GM12864 (cell line): Measurements from ENCODE around the gene VPS37B.

Source experiments
- DNase-seq: peaks from one replicate; pipeline ENCODE4 v3.0.0-alpha.2; 2011; ENCODE audit warnings: low read depth
- H3K4me3 ChIP-seq: 2 replicates; pipeline ENCODE4 v1.5.1; 2011; ENCODE audit warnings: mild to moderate bottlenecking, low read depth, low read length, control low read depth
- TF ChIP-seq, protein P1 (sequence below): IDR thresholded peaks from 2 replicates; pipeline ENCODE4 v1.5.1; 2011; ENCODE audit warnings: low read depth, mild to moderate bottlenecking, moderate library complexity, low read length, control low read depth, inconsistent platforms; ENCODE audit errors: missing control alignments

Gene VPS37B

DNA sequence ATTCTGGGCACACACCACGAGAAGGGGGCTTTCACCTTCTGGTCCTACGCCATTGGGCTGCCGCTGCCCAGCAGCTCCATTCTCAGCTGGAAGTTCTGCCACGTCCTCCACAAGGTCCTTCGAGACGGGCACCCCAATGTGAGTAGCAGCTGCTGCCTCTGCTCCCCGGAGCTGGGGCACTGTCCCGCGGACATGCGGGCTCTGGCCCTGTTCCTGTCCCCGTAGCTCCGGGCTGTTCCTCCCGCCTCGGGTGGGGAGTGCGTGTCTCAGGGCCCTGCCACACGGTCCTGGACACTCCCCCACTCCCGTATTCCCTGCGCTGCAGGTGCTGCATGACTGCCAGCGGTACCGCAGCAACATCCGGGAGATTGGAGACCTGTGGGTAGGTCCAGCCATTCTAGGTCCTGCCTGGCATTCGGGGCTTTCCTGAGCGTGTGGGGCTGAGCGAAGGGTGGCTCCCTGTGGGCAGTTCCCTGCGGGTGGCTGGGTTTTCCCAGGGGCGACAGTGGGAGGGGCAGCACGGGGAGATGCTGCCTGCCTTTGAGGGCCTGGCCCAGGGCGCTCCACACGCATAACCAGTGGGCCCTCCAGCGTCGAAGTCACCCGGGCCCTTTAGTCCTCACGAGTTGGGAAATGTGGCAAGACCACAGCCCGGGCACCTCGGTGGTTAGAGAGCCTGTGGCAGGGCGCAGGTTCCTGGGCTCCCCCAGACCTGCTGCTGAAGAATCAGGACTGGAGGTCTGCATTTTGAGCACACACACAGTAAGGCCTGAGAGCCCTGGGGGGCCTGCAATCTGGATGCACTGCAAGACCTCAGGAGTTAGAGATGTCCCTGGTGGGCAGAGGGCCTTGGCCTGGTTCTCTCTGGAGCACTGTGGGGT is 47.2 kb downstream of the VPS37B start:
- DNase-seq: no peak
- H3K4me3 ChIP-seq: no peak overlapping the region
- TF ChIP-seq, protein P1, sequence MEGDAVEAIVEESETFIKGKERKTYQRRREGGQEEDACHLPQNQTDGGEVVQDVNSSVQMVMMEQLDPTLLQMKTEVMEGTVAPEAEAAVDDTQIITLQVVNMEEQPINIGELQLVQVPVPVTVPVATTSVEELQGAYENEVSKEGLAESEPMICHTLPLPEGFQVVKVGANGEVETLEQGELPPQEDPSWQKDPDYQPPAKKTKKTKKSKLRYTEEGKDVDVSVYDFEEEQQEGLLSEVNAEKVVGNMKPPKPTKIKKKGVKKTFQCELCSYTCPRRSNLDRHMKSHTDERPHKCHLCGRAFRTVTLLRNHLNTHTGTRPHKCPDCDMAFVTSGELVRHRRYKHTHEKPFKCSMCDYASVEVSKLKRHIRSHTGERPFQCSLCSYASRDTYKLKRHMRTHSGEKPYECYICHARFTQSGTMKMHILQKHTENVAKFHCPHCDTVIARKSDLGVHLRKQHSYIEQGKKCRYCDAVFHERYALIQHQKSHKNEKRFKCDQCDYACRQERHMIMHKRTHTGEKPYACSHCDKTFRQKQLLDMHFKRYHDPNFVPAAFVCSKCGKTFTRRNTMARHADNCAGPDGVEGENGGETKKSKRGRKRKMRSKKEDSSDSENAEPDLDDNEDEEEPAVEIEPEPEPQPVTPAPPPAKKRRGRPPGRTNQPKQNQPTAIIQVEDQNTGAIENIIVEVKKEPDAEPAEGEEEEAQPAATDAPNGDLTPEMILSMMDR: no peak

DNA sequence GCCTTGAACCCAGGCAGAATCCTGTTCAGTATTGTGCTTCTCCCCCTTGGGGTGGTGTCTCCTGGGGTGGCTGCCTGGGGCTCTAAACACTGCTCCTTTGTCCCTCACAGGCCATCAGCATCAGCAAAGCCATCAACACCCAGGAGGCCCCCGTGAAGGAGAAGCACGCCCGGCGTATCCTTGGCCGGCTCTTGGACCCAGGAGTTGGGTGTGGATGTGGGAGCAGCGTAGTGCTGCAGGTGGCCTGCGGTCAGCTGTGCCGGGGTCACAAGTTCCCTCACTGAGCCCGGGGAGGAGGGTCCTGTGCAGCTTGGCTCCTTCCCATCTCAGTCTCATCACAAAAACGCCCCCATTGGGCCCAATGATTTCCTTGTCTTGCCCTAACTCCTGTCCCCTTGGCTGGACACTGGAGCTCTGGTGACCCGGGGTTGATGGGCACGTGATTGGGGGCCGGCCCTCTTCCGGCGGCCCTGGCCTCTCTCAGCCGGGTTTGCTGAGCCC is 48.0 kb downstream of the VPS37B start:
- no peak for DNase-seq
- H3K4me3 ChIP-seq: no peak overlapping the region
- TF ChIP-seq, protein P1: no peak

DNA sequence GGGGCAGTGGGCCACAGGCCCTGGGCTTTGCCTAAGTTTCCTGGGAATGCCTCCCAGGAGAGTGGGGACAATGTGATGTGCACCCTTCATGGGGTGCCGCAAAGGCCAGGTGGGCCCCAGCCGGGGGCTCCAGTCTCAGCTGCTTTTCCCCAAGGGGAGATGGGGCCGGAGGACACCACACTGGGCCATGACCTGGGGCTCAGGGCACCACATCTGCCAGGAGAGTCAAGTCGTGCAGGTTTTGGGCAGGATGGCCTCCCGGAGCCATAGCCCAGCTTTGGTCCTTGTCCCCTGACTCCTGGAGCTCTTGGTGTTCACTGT is 48.4 kb downstream of the VPS37B start:
- TF ChIP-seq, protein P1: no peak
- no peak overlapping the region for H3K4me3 ChIP-seq
- DNase-seq: no peak

DNA sequence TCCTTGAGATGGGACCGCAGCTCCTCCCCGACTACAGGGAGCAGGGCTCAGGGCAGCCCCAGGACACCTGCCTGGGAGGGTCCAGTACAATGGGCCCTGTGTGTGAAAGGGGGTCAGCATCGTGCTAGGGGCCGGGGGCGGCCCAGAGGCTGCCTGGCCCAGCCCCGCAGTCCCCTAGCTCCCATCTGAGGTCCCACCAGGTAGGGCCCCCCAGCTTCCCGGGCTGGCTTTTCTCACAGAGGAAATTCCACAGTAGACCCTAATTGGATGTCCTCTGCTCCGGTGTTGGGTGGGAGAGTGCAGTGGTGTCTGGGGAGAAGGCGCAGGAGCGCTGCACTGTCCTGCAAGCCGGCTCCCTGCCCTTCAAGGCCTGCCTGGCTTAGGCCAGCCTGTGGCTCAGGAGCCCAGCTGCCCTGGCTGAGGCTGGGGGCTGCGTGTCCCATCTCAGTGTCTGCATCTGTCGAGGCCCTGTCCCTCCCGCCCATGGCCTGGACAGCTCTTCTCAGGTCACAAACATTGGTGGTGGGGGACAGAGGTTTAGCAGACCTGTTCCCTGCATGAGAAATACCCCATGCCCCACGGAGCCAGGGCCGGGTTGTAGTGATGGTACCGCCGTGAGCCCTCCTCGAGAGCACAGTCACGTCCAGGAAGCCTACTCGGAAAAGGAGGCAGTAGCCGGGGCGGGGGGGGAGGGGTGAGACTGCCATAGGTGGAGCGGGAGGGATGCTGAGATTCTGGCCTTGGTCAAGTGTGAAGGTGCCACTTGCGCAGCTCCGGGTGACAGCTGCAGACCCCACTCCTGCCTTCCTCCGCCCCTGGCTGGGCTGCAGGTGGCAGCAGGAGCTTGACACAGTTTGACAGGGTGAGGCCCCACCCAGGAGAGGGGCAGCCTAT is 49.1 kb downstream of the VPS37B start:
- no peak for DNase-seq
- TF ChIP-seq, protein P1: no peak
- no peak overlapping the region for H3K4me3 ChIP-seq

DNA sequence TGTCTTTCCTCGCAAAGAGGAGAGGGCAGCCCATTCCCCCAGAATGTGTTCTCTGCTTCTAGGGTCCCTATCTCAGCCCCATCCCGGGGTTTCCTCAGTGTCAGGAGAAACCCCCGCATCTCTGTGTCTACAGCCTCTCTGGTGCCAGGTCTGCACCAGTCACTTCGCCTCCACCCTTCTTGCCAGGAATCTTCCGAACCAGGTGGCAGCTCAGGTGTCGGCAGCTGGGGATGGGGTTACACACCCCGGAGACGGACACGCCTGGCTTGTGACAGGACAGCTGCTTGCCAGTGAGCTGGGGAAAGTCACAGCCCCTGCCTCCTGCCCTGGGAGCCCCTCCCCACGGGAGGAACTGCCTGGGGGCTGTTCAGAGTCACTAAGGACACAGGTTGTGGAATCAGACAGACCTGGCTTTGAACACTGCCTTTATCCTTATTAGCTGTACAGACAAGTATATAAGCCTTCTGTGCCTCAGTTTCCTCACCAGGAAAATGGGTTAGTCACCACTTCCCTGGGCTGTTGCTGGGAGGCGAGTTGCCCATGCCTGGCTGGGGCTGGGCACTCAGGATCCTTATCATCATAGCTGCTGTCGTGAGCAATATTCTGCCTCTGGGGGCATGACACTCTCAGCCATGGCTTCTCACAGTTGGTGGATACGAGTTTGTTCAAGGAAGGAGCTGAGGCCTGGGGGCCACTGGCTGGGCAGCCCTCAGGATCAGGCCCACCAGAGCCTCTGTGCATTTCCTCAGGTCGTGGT is 49.9 kb downstream of the VPS37B start:
- no peak for DNase-seq
- TF ChIP-seq, protein P1: no peak
- H3K4me3 ChIP-seq: no peak overlapping the region

DNA sequence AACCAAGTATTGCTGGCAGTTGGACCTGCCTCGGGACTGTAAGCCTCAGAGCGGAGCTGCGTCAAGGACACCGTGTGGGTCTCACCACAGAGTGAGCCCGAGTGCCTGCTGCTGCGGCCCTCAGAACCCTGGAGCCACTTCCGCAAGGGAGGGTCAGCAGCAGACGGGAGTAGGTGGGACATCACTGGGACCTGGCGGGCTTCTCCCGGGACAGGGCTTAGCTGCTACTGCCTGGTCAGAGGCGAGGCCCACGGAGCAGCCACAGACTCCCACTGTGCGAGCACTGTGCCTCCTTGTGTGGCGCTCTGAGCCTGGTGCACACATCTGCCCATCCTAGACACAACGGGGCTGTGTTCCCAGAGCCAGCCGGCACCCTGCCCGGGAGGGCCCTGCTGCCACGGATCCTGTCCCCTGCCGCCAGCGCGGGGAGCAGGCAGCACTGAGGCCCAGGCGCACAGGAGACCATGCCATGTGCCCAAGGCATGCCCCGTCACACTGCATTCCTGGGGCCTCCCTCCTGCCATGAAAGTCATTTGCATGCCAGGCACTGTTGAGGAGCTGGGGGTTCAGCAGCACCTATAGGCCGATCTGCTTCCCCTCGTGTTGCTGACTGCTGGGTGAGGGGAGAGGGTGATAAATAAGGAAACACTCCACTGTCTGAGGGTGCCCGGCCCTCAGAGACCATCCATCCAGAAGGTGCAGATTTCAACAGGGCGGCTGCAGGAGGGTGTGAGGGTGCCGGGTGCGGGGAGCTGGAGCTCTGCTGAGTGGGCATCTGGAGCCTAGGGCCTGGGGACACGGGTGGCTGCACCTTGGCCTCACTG is 50.7 kb downstream of the VPS37B start:
- TF ChIP-seq, protein P1: no peak
- DNase-seq: no peak
- no peak overlapping the region for H3K4me3 ChIP-seq
